ENCODE measurements around the gene LAMC1. TPM values are rescaled to one million over a fixed set of nuclear protein-coding genes. Genes with fewer than 3 reads are reported as not detected.

Gene LAMC1
- polyA plus RNA-seq, 1 donor from 2014 or later: 4.2 TPM

- no peak overlapping the region for H3K4me3 ChIP-seq (ENCODE audit: low read length)
- no peak for TF ChIP-seq MXI1 (conservative IDR thresholded peaks at IDR 0.05; ENCODE audit: poor library complexity, severe bottlenecking)
- TF ChIP-seq REST (IDR thresholded peaks at IDR 0.05; ENCODE audit: borderline replicate concordance): no peak
- TF ChIP-seq TAF1 (IDR thresholded peaks at IDR 0.05; ENCODE audit: low read depth): no peak
- TF ChIP-seq EZH2 (IDR thresholded peaks at IDR 0.05; ENCODE audit: borderline replicate concordance, insufficient read depth, low read length, poor library complexity, severe bottlenecking): no peak
- TF ChIP-seq CTCF (IDR thresholded peaks at IDR 0.05; ENCODE audit: poor library complexity, severe bottlenecking): no peak
- TF ChIP-seq SMC3 (conservative IDR thresholded peaks at IDR 0.05; ENCODE audit: poor library complexity): no peak
- no peak for TF ChIP-seq EP300 (conservative IDR thresholded peaks at IDR 0.05; ENCODE audit: poor library complexity, severe bottlenecking)
- TF ChIP-seq POLR2AphosphoS5 (IDR thresholded peaks at IDR 0.05): no peak
- TF ChIP-seq RAD21 (conservative IDR thresholded peaks at IDR 0.05): no peak
- no peak overlapping the region for H3K27ac ChIP-seq (ENCODE audit: low read length)
- H3K79me2 ChIP-seq (replicated peaks; ENCODE audit: insufficient read depth, low read length): no peaks in the 10 kb centered on the region
- H3K9me3 ChIP-seq (ENCODE audit: low read length): no peaks in the 10 kb centered on the region
- no peaks in the 10 kb centered on the region for H3K36me3 ChIP-seq (ENCODE audit: insufficient read depth, low read length)
- H4K20me1 ChIP-seq (ENCODE audit: insufficient read depth): no peaks in the 10 kb centered on the region
- no peak overlapping the region for H3K4me2 ChIP-seq (ENCODE audit: low read length)
- no peaks in the 10 kb centered on the region for H3K27me3 ChIP-seq (ENCODE audit: insufficient read depth, low read depth, low read length)
- no peak overlapping the region for H3K9ac ChIP-seq (ENCODE audit: low read length)
- no peak overlapping the region for H2AFZ ChIP-seq (ENCODE audit: low read depth, low read length)
- H3F3A ChIP-seq (ENCODE audit: insufficient read depth, low read length, poor library complexity, severe bottlenecking): no peaks in the 10 kb centered on the region
- no peaks in the 10 kb centered on the region for H3K9me2 ChIP-seq (ENCODE audit: insufficient read depth, low read length)
Measured at GRCh38 chr1:183069562-183070216, 46.5 kb downstream of the LAMC1 start.

- TF ChIP-seq CTCF (IDR thresholded peaks at IDR 0.05; ENCODE audit: poor library complexity, severe bottlenecking) (no peak), REST (IDR thresholded peaks at IDR 0.05; ENCODE audit: borderline replicate concordance) (no peak), SMC3 (conservative IDR thresholded peaks at IDR 0.05; ENCODE audit: poor library complexity) (no peak), EP300 (conservative IDR thresholded peaks at IDR 0.05; ENCODE audit: poor library complexity, severe bottlenecking) (no peak), MXI1 (conservative IDR thresholded peaks at IDR 0.05; ENCODE audit: poor library complexity, severe bottlenecking) (no peak), RAD21 (conservative IDR thresholded peaks at IDR 0.05) (no peak), TAF1 (IDR thresholded peaks at IDR 0.05; ENCODE audit: low read depth) (no peak), POLR2AphosphoS5 (IDR thresholded peaks at IDR 0.05) (no peak), EZH2 (IDR thresholded peaks at IDR 0.05; ENCODE audit: borderline replicate concordance, insufficient read depth, low read length, poor library complexity, severe bottlenecking) (no peak)
- H3K9me2 ChIP-seq (ENCODE audit: insufficient read depth, low read length): no peaks in the 10 kb centered on the region
- H3K9ac ChIP-seq (ENCODE audit: low read length): no peak overlapping the region
- H3K4me3 ChIP-seq (ENCODE audit: low read length): no peak overlapping the region
- H3K27me3 ChIP-seq (ENCODE audit: insufficient read depth, low read depth, low read length): no peaks in the 10 kb centered on the region
- no peaks in the 10 kb centered on the region for H3K36me3 ChIP-seq (ENCODE audit: insufficient read depth, low read length)
- H3F3A ChIP-seq (ENCODE audit: insufficient read depth, low read length, poor library complexity, severe bottlenecking): no peaks in the 10 kb centered on the region
- H2AFZ ChIP-seq (ENCODE audit: low read depth, low read length): no peak overlapping the region
- H4K20me1 ChIP-seq (ENCODE audit: insufficient read depth): no peaks in the 10 kb centered on the region
- no peak overlapping the region for H3K27ac ChIP-seq (ENCODE audit: low read length)
- H3K9me3 ChIP-seq (ENCODE audit: low read length): no peaks in the 10 kb centered on the region
- H3K4me2 ChIP-seq (ENCODE audit: low read length): no peak overlapping the region
- no peaks in the 10 kb centered on the region for H3K79me2 ChIP-seq (replicated peaks; ENCODE audit: insufficient read depth, low read length)
Measured at GRCh38 chr1:183070234-183070922, 47.2 kb downstream of the LAMC1 start.

All from neural cell (in vitro differentiated cells).